Subcutaneous abdominal adipose tissue (tissue), 5 donors: Measurements from ENCODE around the gene ELOA.
A peak's percentile ranks its signal among the peaks of the same experiment; 100 is the strongest.

Source experiments
- H3K27ac ChIP-seq: one replicate; pipeline ENCODE4 v1.7.0; 2013; ENCODE audit warnings: low read depth, mild to moderate bottlenecking, inconsistent platforms, low read length, moderate library complexity
- H3K27me3 ChIP-seq, 5 donors: one replicate each; pipeline ENCODE4 v1.7.0; 2013; ENCODE audit warnings: low read length in 5 of 5, inconsistent platforms in 1 of 5; ENCODE audit not compliant: control insufficient read depth in 5 of 5, insufficient read depth in 4 of 5
- H3K36me3 ChIP-seq, 5 donors: one replicate each; pipeline ENCODE4 v1.7.0; 2013; ENCODE audit warnings: low read length in 5 of 5; ENCODE audit not compliant: control insufficient read depth in 5 of 5, insufficient read depth in 5 of 5
- H3K4me1 ChIP-seq, 5 donors: one replicate each; pipeline ENCODE4 v1.7.0; 2013; ENCODE audit warnings: low read length in 5 of 5, mild to moderate bottlenecking in 3 of 5, moderate library complexity in 1 of 5; ENCODE audit not compliant: control insufficient read depth in 5 of 5, insufficient read depth in 5 of 5
- H3K4me3 ChIP-seq, 5 donors: one replicate each; pipeline ENCODE4 v1.7.0; 2013; ENCODE audit warnings: low read length in 5 of 5, low read depth in 1 of 5
- H3K9ac ChIP-seq, 5 donors: one replicate each; pipeline ENCODE4 v1.7.0; 2013; ENCODE audit warnings: low read length in 5 of 5, mild to moderate bottlenecking in 4 of 5, moderate library complexity in 3 of 5
- H3K9me3 ChIP-seq, 5 donors: one replicate each; pipeline ENCODE4 v1.7.0; 2013; ENCODE audit warnings: low read length in 5 of 5; ENCODE audit not compliant: control insufficient read depth in 5 of 5
- donor health status: healthy.
- donor health status: healthy.
- donor health status: healthy.
- donor health status: healthy.
- donor health status: healthy.

ELOA gene

GRCh38 chr1:23701996-23702395 lies 41.3 kb upstream of the ELOA start:
- H3K27ac ChIP-seq: peak overlapping the region; percentile 37
- no peaks in the 10 kb centered on the region for H3K9me3 ChIP-seq
- H3K4me3 ChIP-seq: no peak overlapping the region
- peaks cover 0 to 19% (median 15%) of the 10 kb centered on the region in 5 donors for H3K4me1 ChIP-seq
- peak overlapping the region in 1 of 5 donors; percentile 19 for H3K9ac ChIP-seq
- H3K27me3 ChIP-seq: no peaks in the 10 kb centered on the region
- peaks cover 18 to 59% (median 47%) of the 10 kb centered on the region in 5 donors for H3K36me3 ChIP-seq

GRCh38 chr1:23704834-23705495 lies 38.3 kb upstream of the ELOA start:
- no peak overlapping the region for H3K9ac ChIP-seq
- no peaks in the 10 kb centered on the region for H3K27me3 ChIP-seq
- peaks cover 0 to 17% (median 12%) of the 10 kb centered on the region in 5 donors for H3K4me1 ChIP-seq
- no peak overlapping the region for H3K4me3 ChIP-seq
- no peaks in the 10 kb centered on the region for H3K9me3 ChIP-seq
- H3K27ac ChIP-seq: no peak overlapping the region
- H3K36me3 ChIP-seq: peaks cover 3 to 31% (median 18%) of the 10 kb centered on the region in 5 donors

GRCh38 chr1:23709229-23709628 lies 34.0 kb upstream of the ELOA start:
- Histone ChIP-seq H3K9ac (peak overlapping the region in 1 of 5 donors; percentile 10), H3K27ac (no peak overlapping the region), H3K36me3 (peaks cover 4 to 24% (median 5%) of the 10 kb centered on the region in 5 donors), H3K4me1 (no peaks in the 10 kb centered on the region), H3K9me3 (no peaks in the 10 kb centered on the region), H3K4me3 (no peak overlapping the region), H3K27me3 (no peaks in the 10 kb centered on the region)

- Histone ChIP-seq H3K9ac (no peak overlapping the region), H3K9me3 (no peaks in the 10 kb centered on the region), H3K4me1 (no peaks in the 10 kb centered on the region), H3K36me3 (peaks cover 0 to 6% (median 0%) of the 10 kb centered on the region in 5 donors), H3K27me3 (no peaks in the 10 kb centered on the region), H3K4me3 (no peak overlapping the region), H3K27ac (no peak overlapping the region)
Observed at GRCh38 chr1:23718482-23718881, 24.8 kb upstream of the ELOA start.

DNA sequence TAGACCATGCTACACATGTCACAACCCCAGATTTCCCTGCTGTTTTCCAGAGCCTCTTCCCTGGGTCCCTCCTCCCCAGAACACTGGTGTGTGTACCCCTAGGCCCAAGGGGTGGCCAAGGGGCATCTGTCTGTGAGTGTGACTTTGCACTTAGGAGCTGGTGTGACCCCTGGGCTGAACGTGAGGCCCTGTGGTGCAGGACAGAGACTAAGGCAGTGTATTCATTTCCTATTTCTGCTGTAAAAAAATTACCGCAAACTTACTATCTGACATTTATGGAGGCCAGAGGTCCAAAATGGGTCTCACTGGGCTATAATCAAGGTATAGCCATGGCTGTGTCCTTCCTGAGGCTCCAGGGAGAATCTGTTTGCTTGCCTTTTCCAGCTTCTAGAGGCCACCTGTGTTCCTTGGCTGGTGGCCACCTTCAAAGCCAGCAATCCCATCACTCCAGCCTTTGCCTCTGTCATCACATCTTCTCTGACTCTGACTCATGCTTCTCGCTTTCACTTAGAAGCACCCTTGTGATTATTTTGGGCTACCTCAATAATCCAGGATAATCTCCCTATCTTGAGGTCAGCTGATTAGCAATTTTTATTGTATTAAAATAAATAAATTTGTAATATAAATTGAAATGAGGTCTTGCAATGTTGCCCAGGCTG lies 24.0 kb upstream of the ELOA start:
- Histone ChIP-seq H3K9ac (no peak overlapping the region), H3K27ac (no peak overlapping the region), H3K27me3 (no peaks in the 10 kb centered on the region), H3K4me3 (no peak overlapping the region), H3K4me1 (no peaks in the 10 kb centered on the region), H3K36me3 (peaks cover 0 to 6% (median 0%) of the 10 kb centered on the region in 5 donors), H3K9me3 (no peaks in the 10 kb centered on the region)

DNA sequence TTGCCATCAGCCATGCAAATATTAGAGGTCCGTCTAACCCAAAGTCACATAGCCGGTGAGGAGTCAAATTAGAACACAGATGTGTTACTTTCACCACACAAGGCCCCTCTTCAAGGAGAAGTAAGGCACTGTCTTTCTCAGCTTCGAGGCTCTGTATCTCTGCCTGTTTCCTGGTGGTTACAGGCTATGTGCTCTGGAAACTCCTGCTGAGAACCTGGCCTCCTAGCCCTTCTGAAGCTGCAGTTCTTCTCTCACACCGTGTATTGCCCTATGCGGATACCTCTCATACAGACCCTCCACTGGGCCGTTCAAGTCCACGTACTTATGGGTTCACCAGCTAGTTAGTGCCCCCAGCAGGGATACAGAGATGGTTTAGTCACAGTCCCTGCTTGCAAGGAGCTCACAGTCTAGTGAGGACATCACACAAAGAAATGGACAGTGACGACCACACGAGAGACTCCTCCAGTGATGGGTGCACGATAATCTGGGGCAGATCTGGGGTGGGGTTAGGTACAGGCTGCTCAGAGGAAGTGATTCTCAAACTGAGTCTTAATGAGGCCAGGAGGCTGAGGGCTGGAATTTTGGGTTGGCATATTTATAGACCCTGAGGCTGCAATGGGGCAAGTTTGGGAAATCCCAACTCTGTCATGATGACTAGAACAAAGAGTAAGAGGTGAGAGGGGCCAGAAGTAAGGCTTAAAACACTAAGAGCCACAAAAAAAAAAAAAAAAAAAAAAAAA lies 22.8 kb upstream of the ELOA start:
- H3K4me1 ChIP-seq: no peaks in the 10 kb centered on the region
- H3K27ac ChIP-seq: no peak overlapping the region
- no peak overlapping the region for H3K4me3 ChIP-seq
- no peaks in the 10 kb centered on the region for H3K27me3 ChIP-seq
- peaks cover 0 to 1% (median 0%) of the 10 kb centered on the region in 5 donors for H3K36me3 ChIP-seq
- no peak overlapping the region for H3K9ac ChIP-seq
- H3K9me3 ChIP-seq: no peaks in the 10 kb centered on the region

DNA sequence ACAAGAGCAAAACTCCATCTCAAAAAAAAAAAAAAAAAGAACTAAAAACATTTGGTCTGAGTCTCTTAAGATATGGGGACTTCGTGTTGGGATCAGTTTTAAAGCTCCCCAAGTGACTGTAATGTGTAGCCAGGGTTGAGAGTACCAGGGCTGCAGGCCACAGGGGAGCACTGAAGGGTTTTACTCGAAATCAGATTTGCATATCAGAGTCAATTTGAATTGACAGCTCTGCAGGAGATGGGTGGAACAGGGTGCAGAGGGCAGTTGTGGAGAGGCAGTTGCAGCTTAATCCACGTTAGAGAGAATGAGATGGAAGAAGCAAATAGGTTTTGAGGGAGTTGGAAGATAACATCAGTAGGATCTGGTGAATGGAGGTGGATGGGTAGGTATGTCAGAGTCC lies 20.6 kb upstream of the ELOA start:
- no peaks in the 10 kb centered on the region for H3K9me3 ChIP-seq
- H3K27ac ChIP-seq: no peak overlapping the region
- no peaks in the 10 kb centered on the region for H3K27me3 ChIP-seq
- no peak overlapping the region for H3K4me3 ChIP-seq
- H3K36me3 ChIP-seq: no peaks in the 10 kb centered on the region
- no peak overlapping the region for H3K9ac ChIP-seq
- H3K4me1 ChIP-seq: peaks cover 2 to 13% (median 12%) of the 10 kb centered on the region in 5 donors

DNA sequence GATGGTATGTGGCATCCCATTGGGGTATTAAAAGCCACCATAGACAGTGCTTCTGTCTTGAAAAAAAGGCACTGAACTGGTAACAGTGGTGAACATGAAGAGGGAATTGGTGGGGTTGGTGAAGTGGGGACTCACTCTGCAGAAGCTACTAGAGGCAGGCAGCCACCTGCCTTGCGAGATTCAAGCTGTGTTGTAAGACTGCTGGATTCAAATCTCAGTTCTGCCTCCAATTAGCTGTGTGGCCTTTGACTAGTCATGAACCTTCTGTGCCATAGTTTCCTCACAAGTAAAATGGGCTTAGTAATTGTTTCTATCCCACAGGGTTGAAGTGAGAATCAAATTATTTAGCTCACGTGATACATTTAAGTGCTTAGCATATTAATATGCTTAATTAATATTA lies 16.6 kb upstream of the ELOA start:
- Histone ChIP-seq H3K4me3 (no peak overlapping the region), H3K27ac (peak overlapping the region; percentile 62), H3K9ac (no peak overlapping the region)

GRCh38 chr1:23727362-23727811 lies 15.9 kb upstream of the ELOA start:
- Histone ChIP-seq H3K36me3 (no peaks in the 10 kb centered on the region), H3K9ac (peak overlapping the region in 2 of 5 donors; percentile 29 to 38), H3K27me3 (no peaks in the 10 kb centered on the region), H3K4me1 (peaks cover 2 to 19% (median 19%) of the 10 kb centered on the region in 5 donors), H3K27ac (peak overlapping the region; percentile 62), H3K4me3 (peak overlapping the region in 2 of 5 donors; percentile 2 to 11), H3K9me3 (no peaks in the 10 kb centered on the region)

More for the DNA sequence above, 16.6 kb upstream of the ELOA start:
- Histone ChIP-seq H3K9me3 (no peaks in the 10 kb centered on the region), H3K27me3 (no peaks in the 10 kb centered on the region), H3K36me3 (no peaks in the 10 kb centered on the region), H3K4me1 (peaks cover 2 to 19% (median 19%) of the 10 kb centered on the region in 5 donors)
